Stimulated activated CD4-positive, alpha-beta T cell treated with anti-CD3 and anti-CD28 coated beads, Interleukin-12 subunit alpha, Interleukin-12 subunit beta, amount 100 ng/mL, for 24 hours (primary cell): Measurements from ENCODE around the gene OSER1.
"Not testable (repeated sequence)": the region's sequence is repeated elsewhere in the genome, so short reads cannot be mapped to it uniquely, and the experiment has no call there.

Experiments
- DNase-seq, 2 experiments: peaks; one replicate each; pipeline ENCODE4 v3.0.0-alpha.2; 2020; ENCODE audit warnings: low read depth in 2 of 2

The OSER1 gene

DNA sequence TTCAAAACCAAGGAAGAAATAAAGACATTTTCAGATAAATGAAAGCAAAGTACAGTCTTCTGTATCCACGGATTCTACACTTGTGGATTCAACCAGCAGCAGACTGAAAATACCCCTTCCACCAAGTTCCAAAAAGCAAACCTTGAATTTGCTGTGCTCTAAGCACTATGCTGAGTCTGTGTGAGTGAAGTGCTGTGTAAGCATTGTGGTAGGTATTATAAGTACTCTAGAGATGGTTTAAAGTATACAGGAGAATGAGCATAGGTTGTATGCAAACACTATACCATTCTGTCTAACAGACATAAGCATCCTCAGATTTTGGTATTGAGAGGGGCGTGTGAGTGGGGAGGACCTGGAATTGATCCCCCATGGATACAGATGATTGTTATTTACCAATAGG is 9.6 kb downstream of the OSER1 start:
- DNase-seq = no peak

GRCh38 chr20:44200371-44200770 is 10.2 kb downstream of the OSER1 start:
- no peak for DNase-seq

- DNase-seq = no peak
These were observed 10.7 kb downstream of the OSER1 start for GRCh38 chr20:44199877-44200276.

DNA sequence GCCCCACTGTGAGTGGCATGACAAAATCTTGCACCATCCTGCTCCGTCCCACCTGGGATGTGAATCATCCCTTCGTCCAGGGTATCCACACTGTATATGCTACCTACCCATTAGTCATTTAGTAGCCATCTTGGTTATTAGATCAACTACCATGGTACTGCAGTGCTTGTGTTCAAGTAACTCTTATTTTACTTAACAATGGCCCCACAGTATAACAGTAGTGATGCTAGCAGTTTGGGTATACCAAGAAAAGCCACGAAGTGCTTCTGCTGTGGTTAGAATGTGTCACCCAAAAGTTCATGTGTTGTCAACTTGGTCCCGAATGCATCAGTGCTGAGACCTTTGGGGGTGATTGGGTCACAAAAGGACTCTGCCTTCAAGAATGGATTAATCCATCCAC is 11.7 kb downstream of the OSER1 start:
- DNase-seq = no peak

DNA sequence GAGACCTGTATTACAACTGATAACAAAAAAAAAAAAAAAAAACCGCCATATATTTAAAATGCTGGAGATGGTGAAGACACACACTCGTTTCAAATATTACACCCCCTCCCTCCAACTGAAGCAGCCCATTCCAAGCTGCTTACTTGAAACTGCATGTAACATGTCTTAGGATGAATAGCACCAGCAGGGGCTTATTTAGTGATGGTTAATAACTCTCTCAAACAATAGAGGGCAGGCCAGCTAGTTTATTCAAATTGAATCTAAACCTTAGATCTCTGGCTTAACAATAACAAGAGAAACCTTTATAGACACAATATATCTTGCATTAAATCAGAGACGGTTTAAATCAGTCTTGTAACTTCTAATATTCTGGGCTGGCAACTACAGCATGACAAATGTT is 14.3 kb downstream of the OSER1 start:
- DNase-seq = no peak

- DNase-seq = no peak
These were observed 15.0 kb downstream of the OSER1 start for GRCh38 chr20:44195605-44196004.

DNA sequence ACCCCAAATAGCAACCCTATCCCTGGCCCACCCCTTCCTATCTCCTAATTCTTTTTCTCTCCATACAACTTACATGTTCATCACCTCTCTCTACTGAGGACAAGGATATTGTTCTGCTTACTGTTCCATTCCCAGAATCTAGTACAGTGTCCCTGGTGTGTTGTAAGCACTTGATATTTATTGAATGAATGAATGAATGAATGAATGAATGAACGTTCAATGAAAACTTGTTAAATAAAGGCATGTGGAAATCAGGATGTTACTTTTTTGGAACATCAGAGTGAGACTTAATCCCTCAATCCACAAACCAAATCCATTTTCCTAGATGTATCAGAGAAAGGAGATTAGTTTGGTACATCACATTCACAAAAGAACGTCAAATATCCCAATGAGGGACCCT is 16.8 kb downstream of the OSER1 start:
- DNase-seq = no peak

DNA sequence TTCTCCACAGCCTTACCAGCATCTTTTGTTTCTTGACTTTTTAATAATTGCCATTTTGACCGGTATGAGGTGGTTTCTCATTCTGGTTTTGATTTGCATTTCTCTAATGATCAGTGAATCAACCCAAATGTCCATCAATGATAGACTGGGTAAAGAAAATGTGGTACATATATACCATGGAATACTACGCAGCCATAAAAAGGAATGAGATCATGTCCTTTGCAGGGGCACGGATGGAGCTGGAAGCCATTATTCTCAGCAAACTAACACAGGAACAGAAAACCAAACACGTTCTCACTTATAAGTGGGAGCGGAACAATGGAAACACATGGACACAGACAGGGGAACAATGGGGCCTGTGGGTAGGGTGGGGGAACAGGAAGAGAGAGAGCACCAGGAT is 18.9 kb downstream of the OSER1 start:
- DNase-seq = not testable (repeated sequence)

- DNase-seq = not testable (repeated sequence)
These were observed 20.2 kb downstream of the OSER1 start for GRCh38 chr20:44190197-44190852.

- DNase-seq = no peak
These were observed 21.8 kb downstream of the OSER1 start for GRCh38 chr20:44188752-44189151.

GRCh38 chr20:44187772-44188709 is 22.5 kb downstream of the OSER1 start:
- DNase-seq = no peak

- DNase-seq = no peak
These were observed 23.4 kb downstream of the OSER1 start, which contains the start of gene JPH2 for GRCh38 chr20:44187054-44187771. Gene JPH2 (minus strand): TSS chr20:44187188. CDS start chr20:44186705, 483 bp downstream.

DNA sequence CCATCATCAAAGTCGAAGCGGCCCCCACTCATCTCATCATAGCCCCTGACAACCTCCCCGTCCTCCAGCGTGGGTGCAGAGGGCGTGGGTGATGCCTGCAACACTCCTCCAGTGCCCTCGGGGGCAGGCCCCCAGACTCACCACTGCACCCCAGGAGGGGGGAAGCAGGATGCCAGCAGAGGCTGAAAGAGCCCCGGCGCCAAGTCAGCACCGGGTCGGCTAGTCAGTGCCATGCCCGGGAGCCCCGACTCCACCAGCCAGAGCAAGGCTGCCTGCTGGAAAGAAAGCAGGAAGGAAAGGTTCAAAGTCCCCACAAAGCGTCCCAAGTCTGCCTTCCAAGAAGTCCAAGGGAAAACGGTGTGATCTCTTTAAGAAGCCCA is 23.9 kb downstream of the OSER1 start:
- no peak for DNase-seq

DNA sequence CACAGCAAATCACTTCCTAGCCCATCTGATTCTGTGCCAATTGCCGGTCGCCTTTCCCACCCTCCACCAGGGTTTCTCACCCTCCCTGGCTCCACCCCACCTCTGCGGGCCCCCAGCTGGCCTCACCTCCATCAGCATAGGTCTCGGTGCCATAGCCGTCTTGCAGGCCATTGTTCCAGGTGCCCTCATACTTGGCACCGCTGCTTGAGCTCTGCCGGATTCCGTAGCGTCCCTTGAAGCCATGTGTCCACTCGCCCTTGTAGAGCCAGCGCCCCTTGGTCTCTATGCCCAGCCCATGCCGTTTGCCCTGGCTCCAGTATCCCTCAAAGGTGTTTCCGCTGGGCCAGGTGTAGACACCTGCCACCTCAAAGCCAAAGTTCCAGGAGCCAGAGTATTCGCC is 24.4 kb downstream of the OSER1 start:
- no peak for DNase-seq

- DNase-seq = no peak
These were observed 25.0 kb downstream of the OSER1 start for GRCh38 chr20:44185574-44185973.

DNA sequence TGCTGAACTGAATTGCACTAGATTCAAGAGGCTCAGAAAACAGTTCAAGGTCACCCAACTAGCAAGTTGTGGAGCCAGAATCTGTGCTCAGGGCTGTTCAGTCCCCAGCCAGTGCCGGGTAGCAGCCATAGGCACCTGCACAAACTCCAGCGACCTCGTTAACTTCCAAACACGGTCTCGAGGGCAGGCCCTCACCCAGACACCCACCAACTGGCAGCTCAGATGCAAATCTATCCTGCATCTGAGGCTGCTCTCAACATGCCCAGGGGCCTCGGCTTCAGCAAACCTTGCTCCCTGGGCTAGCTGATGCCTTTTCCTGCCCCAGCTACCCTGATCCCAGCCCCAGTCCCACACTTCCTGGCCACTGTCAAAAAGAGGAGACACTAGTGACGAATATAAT is 27.3 kb downstream of the OSER1 start:
- no peak for DNase-seq

GRCh38 chr20:44182863-44183262 is 27.7 kb downstream of the OSER1 start:
- DNase-seq = no peak

GRCh38 chr20:44182135-44182765 is 28.3 kb downstream of the OSER1 start:
- DNase-seq = no peak

DNA sequence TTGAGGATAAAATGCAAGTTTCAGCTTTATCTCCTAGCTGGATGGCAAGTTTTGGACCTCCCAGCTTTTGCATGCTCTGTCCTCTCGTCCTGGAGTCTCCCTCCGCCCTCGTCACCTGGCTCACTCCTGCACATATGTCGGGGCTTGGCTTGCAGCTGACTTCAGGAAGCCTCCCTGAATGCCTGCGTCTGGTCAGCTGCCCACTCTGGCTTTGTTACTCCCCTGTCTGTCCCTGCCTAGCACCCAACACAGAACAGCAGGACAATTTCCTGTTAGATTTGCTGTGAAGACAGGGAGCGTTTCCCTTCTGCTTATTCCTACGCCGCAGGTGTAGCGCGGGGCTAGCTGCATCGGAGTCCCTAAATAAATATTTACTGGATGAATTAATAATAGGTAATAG is 29.0 kb downstream of the OSER1 start:
- no peak for DNase-seq

GRCh38 chr20:44180814-44181213 is 29.8 kb downstream of the OSER1 start:
- DNase-seq = no peak

DNA sequence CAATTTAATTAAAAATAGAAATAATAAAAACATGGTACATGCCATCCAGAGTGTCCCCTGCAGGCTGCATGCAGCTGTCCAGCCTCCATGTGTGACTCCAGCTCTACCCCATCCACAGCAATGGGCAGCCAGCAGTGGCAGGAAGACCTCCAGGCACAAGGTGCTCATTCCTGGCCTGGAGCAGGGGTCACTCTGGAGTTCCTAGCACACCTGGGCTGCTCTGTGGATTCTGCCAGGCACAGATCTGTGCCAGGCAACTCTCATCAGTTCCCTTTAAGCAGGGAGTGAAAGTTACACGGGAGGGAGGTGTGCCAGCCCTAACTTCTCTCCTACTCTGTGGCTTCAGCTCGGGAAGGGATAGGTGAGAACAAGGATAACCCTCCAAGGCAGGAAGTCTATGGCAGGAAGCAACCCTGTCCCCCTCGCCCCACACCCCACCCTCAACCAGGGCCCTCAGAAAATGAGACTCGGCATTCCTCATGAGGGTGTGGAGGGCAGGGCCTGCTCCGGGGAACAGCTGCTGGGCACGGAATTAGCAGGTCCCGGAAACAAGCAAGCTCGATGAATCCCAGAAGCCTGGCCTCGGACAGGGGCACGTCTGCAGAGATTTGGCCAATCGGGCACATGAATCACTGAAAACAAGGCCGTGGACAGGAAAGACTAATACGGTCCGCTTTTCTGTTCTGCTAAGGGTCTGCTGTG is 33.6 kb downstream of the OSER1 start:
- no peak for DNase-seq
